HepG2 (cell line): ENCODE results near the gene SULT4A1. TPM values are rescaled to one million over a fixed set of nuclear protein-coding genes. Genes with fewer than 3 reads are reported as not detected.

ENCODE experiments used
- ATAC-seq: fragments of 200-7000 bp; cut with Tn5 transposase; 3 replicates; pipeline ENCODE4 v1.9.1; 2020; ENCODE audit warnings: mild to moderate bottlenecking, moderate library complexity
- BruUV-seq: library from RNA; stranded (reverse); fragments of 400-500 nt; replicated peaks from 2 replicates; lab custom pipeline; 2021; lab: Mats Ljungman, UMichigan
- CTCF ChIA-PET: fragments of 300-600 bp; formaldehyde crosslinking; extraction: SDS; loops from one replicate; lab custom pipeline; 2021; ENCODE audit warnings: low total read pairs, inconsistent platforms, low intra/inter-chr PET ratio; lab: Yijun Ruan, JAX
- POLR2A ChIA-PET: fragments of 350-600 bp; sonication (Branson Sonifier 250); formaldehyde crosslinking; loops from one replicate; lab custom pipeline; 2020; ENCODE audit warnings: antibody characterized with exemption, inconsistent platforms; lab: Yijun Ruan, JAX
- DNase-seq: peaks from one replicate; pipeline ENCODE4 v3.0.0-alpha.2; 2015; ENCODE audit warnings: low spot score
- FAIRE-seq: peaks from 3 replicates; lab custom pipeline; 2011; peaks lifted over from hg19 to GRCh38; lab: Jason Lieb, UNC
- H2AFZ ChIP-seq: one replicate; pipeline ENCODE4 v1.6.1; 2011; ENCODE audit warnings: low read length, inconsistent platforms
- H3K27ac ChIP-seq: fragments of 300-600 bp; 3 replicates; pipeline ENCODE4 v1.8.0; 2011; ENCODE audit warnings: mixed run types, mild to moderate bottlenecking, mixed read lengths, low read length, inconsistent platforms; ENCODE audit not compliant: insufficient read depth; ENCODE audit errors: extremely low read length
- H3K27me3 ChIP-seq, 2 experiments: fragments of 200-600 bp in 1 of 2; 2 replicates in 1 of 2; 3 replicates in 1 of 2; pipeline versions ENCODE4 v1.6.0 to v1.8.0; 2011; ENCODE audit warnings: low read length in 2 of 2, mild to moderate bottlenecking in 2 of 2, moderate library complexity in 2 of 2, inconsistent platforms in 1 of 2; ENCODE audit not compliant: insufficient read depth in 2 of 2, control insufficient read depth in 1 of 2
- H3K36me3 ChIP-seq, 2 experiments: fragments of 200-600 bp in 1 of 2; replicated peaks in 1 of 2; 2 replicates in 1 of 2; 3 replicates in 1 of 2; pipeline versions ENCODE4 v1.5.1 to v1.8.0; 2011; ENCODE audit warnings: low read length in 2 of 2, inconsistent platforms in 1 of 2; ENCODE audit not compliant: insufficient read depth in 2 of 2, control insufficient read depth in 1 of 2
- H3K4me1 ChIP-seq: 2 replicates; pipeline ENCODE4 v1.5.1; 2012; ENCODE audit warnings: low read length, inconsistent platforms; ENCODE audit not compliant: insufficient read depth
- H3K4me2 ChIP-seq: 2 replicates; pipeline ENCODE4 v1.6.0; 2011; ENCODE audit warnings: low read depth, low read length, inconsistent platforms
- H3K4me3 ChIP-seq, 3 experiments: fragments of 200-600 bp in 1 of 3; sonication (generic), shearing (Covaris generic) in 1 of 3; replicated peaks in 1 of 3; 2 replicates each; pipeline ENCODE4 v1.5.1; 2011 to 2016; ENCODE audit warnings: low read length in 3 of 3, inconsistent platforms in 2 of 3, low read depth in 2 of 3, mild to moderate bottlenecking in 2 of 3, control low read depth in 1 of 3, mixed read lengths in 1 of 3; ENCODE audit not compliant: insufficient read depth in 1 of 3
- H3K79me2 ChIP-seq: one replicate; pipeline ENCODE4 v1.6.1; 2011; ENCODE audit warnings: low read length, inconsistent platforms; ENCODE audit not compliant: insufficient read depth
- H3K9ac ChIP-seq: 2 replicates; pipeline ENCODE4 v1.6.0; 2011; ENCODE audit warnings: mild to moderate bottlenecking, low read depth, low read length, inconsistent platforms; ENCODE audit not compliant: insufficient read depth
- H3K9me3 ChIP-seq: 2 replicates; pipeline ENCODE4 v1.5.1; 2012; ENCODE audit warnings: mild to moderate bottlenecking, low read length
- H4K20me1 ChIP-seq: 2 replicates; pipeline ENCODE4 v1.6.0; 2011; ENCODE audit warnings: inconsistent platforms, mild to moderate bottlenecking, low read length, moderate library complexity; ENCODE audit not compliant: insufficient read depth
- HMG20B ChIP-seq: conservative IDR thresholded peaks from 2 replicates; pipeline ENCODE4 v1.6.1; 2016; ENCODE audit warnings: missing genetic modification reagents, missing compliant biosample characterization
- NONO ChIP-seq, 2 experiments: fragments of 450-650 bp in 1 of 2; sonication (generic) in 1 of 2; formaldehyde crosslinking in 1 of 2; IDR thresholded peaks in 1 of 2; conservative IDR thresholded peaks in 1 of 2; 2 replicates each; pipeline versions ENCODE4 v1.6.1 to v1.8.0; 2017 to 2022; ENCODE audit warnings: mild to moderate bottlenecking in 1 of 2, missing genetic modification reagents in 1 of 2, moderate library complexity in 1 of 2
- ZNF335 ChIP-seq: sonication (generic); formaldehyde crosslinking; IDR thresholded peaks from 2 replicates; pipeline ENCODE4 v1.4.0; 2020; ENCODE audit warnings: missing genetic modification reagents
- ZNF530 ChIP-seq: sonication (generic); formaldehyde crosslinking; IDR thresholded peaks from 2 replicates; pipeline ENCODE4 v1.5.0; 2020; ENCODE audit warnings: low read depth, mild to moderate bottlenecking, missing genetic modification reagents
- ZNF614 ChIP-seq: IDR thresholded peaks from 2 replicates; pipeline ENCODE4 v1.6.1; 2018; ENCODE audit warnings: missing biosample characterization, missing genetic modification reagents, inconsistent platforms, borderline replicate concordance
- ZNF7 ChIP-seq: IDR thresholded peaks from 2 replicates; pipeline ENCODE4 v1.6.1; 2016; ENCODE audit warnings: missing biosample characterization, missing genetic modification reagents
- WGBS: methylation state at CpG from one replicate; pipeline ENCODE4 v1.1.6; 2017; ENCODE audit warnings: low lambda C conversion rate; 5-methylcytosine and 5-hydroxymethylcytosine counted together
- in situ Hi-C: cut with HindIII; loops from 2 replicates; pipeline ENCODE4 v1.10.0; 2017; ENCODE audit warnings: low pct_unique_long_range_greater_than_20kb; ENCODE audit not compliant: extremely low pct_ligation_motif_present
- intact Hi-C: fragments of 100-400 bp; cut with micrococcal nuclease; formaldehyde crosslinking; loops from one replicate; pipeline ENCODE4 v1.10.0; 2022; ENCODE audit not compliant: unreplicated experiment
- polyA plus RNA-seq, 8 experiments: library from polyadenylated mRNA; depleted of rRNA in 3 of 8; stranded (reverse) in 7 of 8; unstranded in 1 of 8; fragments of >200 nt; fragmentation: Illumina TruSeq in 4 of 8; extraction: Trizol in 4 of 8; gene quantifications; 2 replicates each; pipeline versions ENCODE4 v1.2.1 to v1.2.3, GENCODE V29; 2011 to 2016; ENCODE audit warnings: low read depth in 4 of 8, missing spikeins in 1 of 8, mixed read lengths in 1 of 8; ENCODE audit not compliant: insufficient read depth in 1 of 8
- total RNA-seq, 5 experiments: library from RNA; depleted of rRNA; stranded (reverse); fragments of >200 nt; fragmentation: Illumina TruSeq; extraction: Trizol; gene quantifications; 2 replicates each; pipeline ENCODE4 v1.2.3, GENCODE V29; 2016; ENCODE audit warnings: low read depth in 1 of 5
- TF ChIP-seq, protein P1 (sequence below): sonication (generic); formaldehyde crosslinking; IDR thresholded peaks from 2 replicates; pipeline ENCODE4 v1.4.0; 2020; ENCODE audit warnings: mild to moderate bottlenecking, missing genetic modification reagents
- TF ChIP-seq, protein P2 (sequence below): sonication (generic); formaldehyde crosslinking; IDR thresholded peaks from 2 replicates; pipeline ENCODE4 v1.4.0; 2020; ENCODE audit warnings: missing genetic modification reagents
- TF ChIP-seq, protein P3 (sequence below): sonication (generic); formaldehyde crosslinking; IDR thresholded peaks from 2 replicates; pipeline ENCODE4 v1.8.0; 2022; ENCODE audit warnings: missing genetic modification reagents, mild to moderate bottlenecking, inconsistent platforms, borderline replicate concordance
- TF ChIP-seq, protein P4 (sequence below): sonication (generic); formaldehyde crosslinking; IDR thresholded peaks from 2 replicates; pipeline ENCODE4 v1.5.0; 2020; ENCODE audit warnings: missing genetic modification reagents
- TF ChIP-seq, protein P5 (sequence below): sonication (generic); formaldehyde crosslinking; IDR thresholded peaks from 2 replicates; pipeline ENCODE4 v1.5.0; 2020; ENCODE audit warnings: missing genetic modification reagents, mild to moderate bottlenecking, borderline replicate concordance

SULT4A1 gene
- total and polyA plus RNA-seq, 2 of the 13 experiments (the other 11 are each of a cell fraction or from before 2014, with no cell fraction given) = not detected

DNA sequence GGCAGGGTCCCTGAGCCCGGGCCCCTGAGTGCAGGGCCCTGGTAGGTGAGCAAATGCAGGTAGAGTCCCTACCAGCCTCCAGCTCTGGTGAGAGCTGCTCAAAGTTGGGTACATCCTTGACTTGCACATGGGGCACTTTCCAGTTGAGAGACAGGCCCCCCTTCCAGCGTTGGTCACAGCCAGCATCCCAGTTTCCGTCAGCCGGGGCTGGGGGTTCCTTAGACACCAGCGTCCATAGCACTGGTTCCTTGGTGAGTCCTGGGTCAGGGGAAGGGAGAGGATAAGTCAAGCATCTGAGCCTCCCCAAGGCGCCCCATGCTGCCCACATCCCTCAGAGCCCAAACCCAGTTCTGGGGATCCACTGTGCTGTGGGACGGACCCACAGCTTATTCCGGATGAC, 23.9 kb upstream of the SULT4A1 start (continued):
- TF ChIP-seq, protein P1, sequence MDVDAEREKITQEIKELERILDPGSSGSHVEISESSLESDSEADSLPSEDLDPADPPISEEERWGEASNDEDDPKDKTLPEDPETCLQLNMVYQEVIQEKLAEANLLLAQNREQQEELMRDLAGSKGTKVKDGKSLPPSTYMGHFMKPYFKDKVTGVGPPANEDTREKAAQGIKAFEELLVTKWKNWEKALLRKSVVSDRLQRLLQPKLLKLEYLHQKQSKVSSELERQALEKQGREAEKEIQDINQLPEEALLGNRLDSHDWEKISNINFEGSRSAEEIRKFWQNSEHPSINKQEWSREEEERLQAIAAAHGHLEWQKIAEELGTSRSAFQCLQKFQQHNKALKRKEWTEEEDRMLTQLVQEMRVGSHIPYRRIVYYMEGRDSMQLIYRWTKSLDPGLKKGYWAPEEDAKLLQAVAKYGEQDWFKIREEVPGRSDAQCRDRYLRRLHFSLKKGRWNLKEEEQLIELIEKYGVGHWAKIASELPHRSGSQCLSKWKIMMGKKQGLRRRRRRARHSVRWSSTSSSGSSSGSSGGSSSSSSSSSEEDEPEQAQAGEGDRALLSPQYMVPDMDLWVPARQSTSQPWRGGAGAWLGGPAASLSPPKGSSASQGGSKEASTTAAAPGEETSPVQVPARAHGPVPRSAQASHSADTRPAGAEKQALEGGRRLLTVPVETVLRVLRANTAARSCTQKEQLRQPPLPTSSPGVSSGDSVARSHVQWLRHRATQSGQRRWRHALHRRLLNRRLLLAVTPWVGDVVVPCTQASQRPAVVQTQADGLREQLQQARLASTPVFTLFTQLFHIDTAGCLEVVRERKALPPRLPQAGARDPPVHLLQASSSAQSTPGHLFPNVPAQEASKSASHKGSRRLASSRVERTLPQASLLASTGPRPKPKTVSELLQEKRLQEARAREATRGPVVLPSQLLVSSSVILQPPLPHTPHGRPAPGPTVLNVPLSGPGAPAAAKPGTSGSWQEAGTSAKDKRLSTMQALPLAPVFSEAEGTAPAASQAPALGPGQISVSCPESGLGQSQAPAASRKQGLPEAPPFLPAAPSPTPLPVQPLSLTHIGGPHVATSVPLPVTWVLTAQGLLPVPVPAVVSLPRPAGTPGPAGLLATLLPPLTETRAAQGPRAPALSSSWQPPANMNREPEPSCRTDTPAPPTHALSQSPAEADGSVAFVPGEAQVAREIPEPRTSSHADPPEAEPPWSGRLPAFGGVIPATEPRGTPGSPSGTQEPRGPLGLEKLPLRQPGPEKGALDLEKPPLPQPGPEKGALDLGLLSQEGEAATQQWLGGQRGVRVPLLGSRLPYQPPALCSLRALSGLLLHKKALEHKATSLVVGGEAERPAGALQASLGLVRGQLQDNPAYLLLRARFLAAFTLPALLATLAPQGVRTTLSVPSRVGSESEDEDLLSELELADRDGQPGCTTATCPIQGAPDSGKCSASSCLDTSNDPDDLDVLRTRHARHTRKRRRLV = no peak

DNA sequence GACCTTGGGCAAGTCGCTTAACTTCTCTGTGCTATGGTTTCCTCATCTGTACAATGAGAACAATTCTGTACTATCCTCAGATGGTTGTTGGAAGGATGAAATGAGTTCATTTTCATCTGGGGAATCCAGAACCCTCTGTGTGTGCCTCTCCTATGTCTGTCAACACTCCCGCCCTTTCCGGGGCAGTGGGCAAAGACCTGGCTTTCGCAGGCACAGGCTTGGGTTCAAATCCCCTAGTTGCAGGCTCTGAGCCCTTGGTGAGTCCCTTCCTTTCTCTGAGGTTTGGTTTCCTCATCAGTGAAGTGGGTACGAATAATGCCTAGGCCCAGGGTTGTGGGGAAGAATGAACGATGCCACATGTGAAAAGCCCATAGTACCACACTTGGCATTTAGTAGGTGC, 23.5 kb upstream of the SULT4A1 start:
- Histone ChIP-seq H3K27ac (no peak overlapping the region), H3K4me1 (no peaks in the 10 kb centered on the region), H3K9ac (no peak overlapping the region), H3K27me3 (peaks cover 0 to 5% of the 10 kb centered on the region in 2 experiments; a peak in 2 of 5 replicates), H3K9me3 (no peaks in the 10 kb centered on the region), H2AFZ (no peak overlapping the region), H3K79me2 (no peaks in the 10 kb centered on the region), H4K20me1 (no peaks in the 10 kb centered on the region), H3K4me2 (no peak overlapping the region), H3K4me3 (no peak overlapping the region), H3K36me3 (no peaks in the 10 kb centered on the region)
- in situ Hi-C loops = loop anchor here (25.0 kb wide), 1 partner anchor 752 kb away; no protein-coding TSS in a partner anchor
- DNase-seq (no peak), FAIRE-seq (no peak), ATAC-seq (no peak)
- POLR2A ChIA-PET = interaction anchor here (0.6 kb wide), 1 partner anchor 140 kb away, joined by 3 read pairs; no protein-coding TSS in a partner anchor
- intact Hi-C loops = no loop called here
- CTCF ChIA-PET = no interaction called here
- BruUV-seq = no TSS peak
- WGBS = 53% methylated on average over 6 of the region's 6 CpGs
- TF ChIP-seq, protein P2, sequence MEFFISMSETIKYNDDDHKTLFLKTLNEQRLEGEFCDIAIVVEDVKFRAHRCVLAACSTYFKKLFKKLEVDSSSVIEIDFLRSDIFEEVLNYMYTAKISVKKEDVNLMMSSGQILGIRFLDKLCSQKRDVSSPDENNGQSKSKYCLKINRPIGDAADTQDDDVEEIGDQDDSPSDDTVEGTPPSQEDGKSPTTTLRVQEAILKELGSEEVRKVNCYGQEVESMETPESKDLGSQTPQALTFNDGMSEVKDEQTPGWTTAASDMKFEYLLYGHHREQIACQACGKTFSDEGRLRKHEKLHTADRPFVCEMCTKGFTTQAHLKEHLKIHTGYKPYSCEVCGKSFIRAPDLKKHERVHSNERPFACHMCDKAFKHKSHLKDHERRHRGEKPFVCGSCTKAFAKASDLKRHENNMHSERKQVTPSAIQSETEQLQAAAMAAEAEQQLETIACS (CRISPR knock-in tag) = no peak
- TF ChIP-seq NONO (IDR thresholded peaks at IDR 0.05) = no peak
- no peak for TF ChIP-seq NONO (CRISPR knock-in tag; conservative IDR thresholded peaks at IDR 0.05)
- TF ChIP-seq, protein P3, sequence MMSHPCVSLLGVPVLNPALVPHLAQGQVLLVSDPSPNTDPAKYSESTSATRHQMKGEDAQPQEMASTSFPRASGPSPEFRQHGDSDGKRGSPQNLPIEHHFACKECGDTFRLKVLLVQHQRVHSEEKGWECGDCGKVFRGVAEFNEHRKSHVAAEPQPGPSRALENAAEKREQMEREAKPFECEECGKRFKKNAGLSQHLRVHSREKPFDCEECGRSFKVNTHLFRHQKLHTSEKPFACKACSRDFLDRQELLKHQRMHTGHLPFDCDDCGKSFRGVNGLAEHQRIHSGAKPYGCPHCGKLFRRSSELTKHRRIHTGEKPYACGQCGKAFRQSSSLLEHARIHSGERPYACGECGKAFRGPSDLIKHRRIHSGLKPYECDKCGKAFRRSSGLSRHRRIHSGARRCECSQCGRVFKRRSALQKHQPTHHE (CRISPR knock-in tag) = no peak
- TF ChIP-seq ZNF614 (CRISPR knock-in tag) = no peak
- no peak for TF ChIP-seq ZNF530 (CRISPR knock-in tag)
- TF ChIP-seq ZNF335 (CRISPR knock-in tag) = no peak
- no peak for TF ChIP-seq HMG20B (CRISPR knock-in tag)
- TF ChIP-seq, protein P4, sequence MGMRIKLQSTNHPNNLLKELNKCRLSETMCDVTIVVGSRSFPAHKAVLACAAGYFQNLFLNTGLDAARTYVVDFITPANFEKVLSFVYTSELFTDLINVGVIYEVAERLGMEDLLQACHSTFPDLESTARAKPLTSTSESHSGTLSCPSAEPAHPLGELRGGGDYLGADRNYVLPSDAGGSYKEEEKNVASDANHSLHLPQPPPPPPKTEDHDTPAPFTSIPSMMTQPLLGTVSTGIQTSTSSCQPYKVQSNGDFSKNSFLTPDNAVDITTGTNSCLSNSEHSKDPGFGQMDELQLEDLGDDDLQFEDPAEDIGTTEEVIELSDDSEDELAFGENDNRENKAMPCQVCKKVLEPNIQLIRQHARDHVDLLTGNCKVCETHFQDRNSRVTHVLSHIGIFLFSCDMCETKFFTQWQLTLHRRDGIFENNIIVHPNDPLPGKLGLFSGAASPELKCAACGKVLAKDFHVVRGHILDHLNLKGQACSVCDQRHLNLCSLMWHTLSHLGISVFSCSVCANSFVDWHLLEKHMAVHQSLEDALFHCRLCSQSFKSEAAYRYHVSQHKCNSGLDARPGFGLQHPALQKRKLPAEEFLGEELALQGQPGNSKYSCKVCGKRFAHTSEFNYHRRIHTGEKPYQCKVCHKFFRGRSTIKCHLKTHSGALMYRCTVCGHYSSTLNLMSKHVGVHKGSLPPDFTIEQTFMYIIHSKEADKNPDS (CRISPR knock-in tag) = no peak
- TF ChIP-seq, protein P5, sequence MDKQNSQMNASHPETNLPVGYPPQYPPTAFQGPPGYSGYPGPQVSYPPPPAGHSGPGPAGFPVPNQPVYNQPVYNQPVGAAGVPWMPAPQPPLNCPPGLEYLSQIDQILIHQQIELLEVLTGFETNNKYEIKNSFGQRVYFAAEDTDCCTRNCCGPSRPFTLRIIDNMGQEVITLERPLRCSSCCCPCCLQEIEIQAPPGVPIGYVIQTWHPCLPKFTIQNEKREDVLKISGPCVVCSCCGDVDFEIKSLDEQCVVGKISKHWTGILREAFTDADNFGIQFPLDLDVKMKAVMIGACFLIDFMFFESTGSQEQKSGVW (CRISPR knock-in tag) = no peak
- no peak for TF ChIP-seq ZNF7 (CRISPR knock-in tag)
